Superior temporal gyrus (tissue), 1 donor: ENCODE measurements around the gene RACK1.
"Not testable (repeated sequence)": the region's sequence is repeated elsewhere in the genome, so short reads cannot be mapped to it uniquely, and the experiment has no call there.

Source experiments
- DNase-seq: peaks from one replicate; pipeline ENCODE4 v3.0.0-alpha.2; 2016; ENCODE audit errors: extremely low spot score

RACK1 gene

DNA sequence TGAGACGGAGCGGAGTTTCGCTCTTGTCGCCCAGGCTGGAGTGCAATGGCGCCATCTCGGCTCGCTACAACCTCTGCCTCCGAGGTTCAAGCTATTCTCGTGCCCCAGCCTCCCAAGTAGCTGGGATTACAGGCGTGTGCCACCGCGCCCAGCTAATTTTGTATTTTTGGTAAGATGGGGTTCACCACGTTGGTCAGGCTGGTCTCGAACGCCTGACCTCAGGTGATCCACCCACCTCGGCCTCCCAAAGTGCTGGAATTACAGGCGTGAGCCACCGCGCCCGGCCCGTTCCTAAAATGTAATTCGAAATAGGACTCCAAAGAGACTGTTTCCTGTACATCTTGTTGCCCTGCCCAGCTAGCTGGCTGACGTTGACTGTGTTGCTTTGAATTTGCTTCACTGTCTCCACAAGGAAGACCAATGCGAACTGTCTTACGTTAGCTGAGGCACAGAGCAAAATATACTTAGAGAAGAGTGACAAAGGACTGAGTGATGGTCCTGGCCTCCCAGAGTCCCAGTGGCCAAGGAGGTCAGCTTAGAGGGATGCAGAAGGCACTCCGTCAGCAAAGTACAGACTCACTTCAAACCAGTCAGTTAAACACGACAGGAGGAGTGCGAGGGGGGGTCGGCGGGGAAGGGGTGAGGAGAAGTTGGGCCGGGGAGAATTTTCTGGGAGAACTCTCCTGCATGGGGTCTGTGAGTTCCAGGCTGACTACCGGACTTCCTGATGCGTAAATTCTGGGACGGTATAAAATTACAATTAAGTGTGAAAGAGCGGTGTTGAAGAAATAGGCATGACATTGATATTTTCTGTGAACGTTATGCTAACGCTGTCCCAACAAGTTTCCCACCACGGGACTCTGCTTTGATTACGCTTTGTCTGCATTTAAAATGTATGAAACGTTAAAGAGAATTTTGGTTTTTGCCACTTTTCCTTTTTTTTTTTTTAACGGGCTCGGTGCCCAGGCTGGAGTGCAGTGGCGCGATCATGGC, 27.4 kb downstream of the RACK1 start:
- DNase-seq, result no peak

DNA sequence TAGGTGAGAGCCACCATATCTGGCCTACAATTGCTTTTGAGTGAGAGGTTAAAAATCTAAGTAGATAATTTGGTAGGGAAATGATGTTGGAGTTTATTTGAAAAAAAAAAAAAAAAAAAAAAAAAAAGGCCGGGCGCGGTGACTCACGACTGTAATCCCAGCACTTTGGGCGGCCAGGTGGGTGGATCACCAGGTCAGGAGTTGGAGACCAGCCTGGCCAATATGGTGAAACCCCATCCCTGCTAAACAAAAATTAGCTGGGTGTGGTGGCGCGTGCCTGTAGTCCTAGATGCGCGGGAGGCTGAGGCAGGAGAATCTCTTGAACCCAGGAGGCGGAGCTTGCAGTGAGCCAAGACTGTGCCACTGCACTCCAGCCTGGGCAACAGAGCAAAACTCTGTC, 29.5 kb downstream of the RACK1 start:
- not testable (repeated sequence) for DNase-seq

DNA sequence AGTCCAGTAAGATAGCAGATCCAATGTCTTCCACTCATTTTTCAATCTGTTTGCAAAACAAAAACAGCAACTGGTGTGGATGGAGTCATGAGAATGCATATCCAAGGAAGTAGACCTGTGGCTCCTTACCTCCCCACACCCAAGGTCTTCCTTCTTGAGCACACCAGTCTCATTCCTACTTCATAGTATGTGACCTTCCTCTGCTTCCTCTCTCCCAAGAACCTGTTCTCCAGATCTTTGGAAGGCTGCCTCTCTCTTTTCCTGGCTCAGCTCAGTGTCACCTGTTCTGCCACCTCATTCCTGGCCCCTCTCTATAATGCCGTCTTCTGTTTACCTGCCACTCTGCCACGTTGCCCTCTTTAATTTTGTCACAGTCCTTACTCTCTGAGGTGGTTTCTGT, 30.8 kb downstream of the RACK1 start:
- no peak for DNase-seq

DNA sequence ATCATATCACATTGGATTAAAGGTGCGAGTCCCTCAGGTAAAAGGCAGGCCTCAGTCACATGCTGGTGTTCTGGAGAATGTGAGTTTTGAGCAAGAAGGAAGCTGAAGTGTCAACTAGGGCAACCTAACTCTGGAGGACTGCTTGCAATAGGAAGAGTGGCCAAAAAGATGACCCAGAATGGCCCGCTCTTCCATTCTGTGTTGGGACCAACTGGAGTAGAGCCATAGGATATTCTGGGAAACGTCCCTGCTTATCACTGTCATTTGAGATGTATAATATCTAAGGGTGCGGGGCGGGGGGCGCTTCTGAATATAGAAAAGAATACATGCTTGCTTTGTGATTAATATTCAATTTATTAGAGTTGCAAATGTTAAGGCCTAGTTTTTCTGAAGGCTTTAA, 31.6 kb downstream of the RACK1 start:
- no peak for DNase-seq

DNA sequence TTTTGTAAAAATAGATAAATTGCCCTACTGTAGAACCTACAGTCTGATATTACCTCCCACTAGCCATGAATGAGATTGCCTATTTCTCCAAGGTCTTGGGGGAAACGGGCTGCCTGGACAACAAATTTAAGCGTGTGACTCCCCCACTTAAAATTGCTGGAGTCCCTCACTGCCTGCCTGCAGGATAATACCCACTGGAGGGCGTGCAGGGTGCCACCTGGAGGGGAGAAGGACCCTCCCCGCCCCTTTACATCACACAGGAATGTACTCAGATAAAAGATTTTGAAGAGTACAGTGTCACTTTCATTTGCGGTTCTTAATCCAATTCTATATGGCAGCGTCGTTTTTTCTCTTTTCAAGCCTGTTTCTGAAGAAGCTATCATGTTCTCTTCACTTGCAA, 32.5 kb downstream of the RACK1 start:
- DNase-seq, result no peak

DNA sequence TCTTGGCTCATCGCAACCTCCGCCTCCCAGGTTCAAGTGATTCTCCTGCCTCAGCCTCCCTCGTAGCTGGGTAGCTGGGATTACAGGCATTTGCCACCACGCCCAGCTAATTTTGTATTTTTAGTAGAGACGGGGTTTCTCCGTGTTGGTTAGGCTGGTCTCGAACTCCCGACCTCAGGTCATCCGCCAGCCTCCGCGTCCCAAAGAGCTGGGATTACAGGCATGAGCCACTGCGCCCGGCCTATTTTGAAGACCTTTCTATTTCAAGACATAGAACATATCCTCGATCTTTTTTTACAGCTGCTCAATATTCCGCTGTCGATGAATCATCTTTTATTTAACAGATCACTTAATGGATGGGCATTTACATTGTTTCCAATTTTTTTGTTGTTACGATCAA, 33.0 kb downstream of the RACK1 start:
- DNase-seq, result not testable (repeated sequence)

DNA sequence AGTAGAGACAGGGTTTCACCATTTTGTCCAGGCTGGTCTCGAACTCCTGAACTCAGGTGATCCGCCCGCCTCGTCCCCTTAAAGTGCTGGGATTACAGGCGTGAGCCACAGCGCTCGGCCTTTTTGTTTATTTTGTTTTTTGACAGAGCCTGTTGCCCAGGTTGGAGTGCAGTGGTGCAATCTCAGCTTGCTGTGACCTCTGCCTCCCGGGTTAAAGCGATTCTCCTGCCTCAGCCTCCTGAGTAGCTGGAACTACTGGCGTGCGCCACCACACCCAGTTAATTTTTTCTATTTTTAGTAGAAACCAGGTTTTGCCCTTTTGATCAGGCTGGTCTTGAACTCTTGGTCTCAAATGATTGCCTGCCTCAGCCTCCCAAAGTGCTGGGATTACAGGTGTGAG, 33.6 kb downstream of the RACK1 start:
- not testable (repeated sequence) for DNase-seq

DNA sequence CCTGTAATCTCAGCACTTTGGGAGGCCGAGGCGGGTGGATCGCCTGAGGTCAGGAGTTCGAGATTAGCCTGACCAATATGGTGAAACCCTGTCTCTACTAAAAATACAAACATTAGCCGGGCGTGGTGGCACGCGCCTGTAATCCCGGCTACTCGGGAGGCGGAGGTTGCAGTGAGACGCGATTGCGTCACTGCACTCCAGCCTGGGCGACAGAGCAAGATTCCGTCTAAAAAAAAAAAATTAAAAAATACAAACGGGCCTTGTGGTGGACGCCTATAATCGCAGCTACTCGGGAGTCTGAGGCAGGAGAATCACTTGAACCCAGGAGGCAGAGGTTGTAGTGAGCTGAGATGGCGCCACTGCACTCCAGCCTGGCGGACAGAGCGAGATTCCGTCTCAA, 34.7 kb downstream of the RACK1 start:
- not testable (repeated sequence) for DNase-seq

DNA sequence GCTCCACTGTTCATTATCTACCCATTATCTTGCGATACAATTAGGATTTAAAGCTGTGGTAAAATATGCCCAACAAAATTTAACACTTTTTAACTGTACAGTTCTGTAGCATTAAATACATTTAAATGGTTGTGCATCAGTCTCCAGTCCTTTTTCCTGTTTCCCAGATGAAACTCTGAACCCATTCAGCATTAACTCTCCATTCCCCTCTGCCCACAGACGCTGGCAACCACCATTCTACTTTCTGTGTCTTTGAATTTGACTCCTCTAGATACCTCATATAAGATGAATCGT, 35.8 kb downstream of the RACK1 start:
- no peak for DNase-seq

DNA sequence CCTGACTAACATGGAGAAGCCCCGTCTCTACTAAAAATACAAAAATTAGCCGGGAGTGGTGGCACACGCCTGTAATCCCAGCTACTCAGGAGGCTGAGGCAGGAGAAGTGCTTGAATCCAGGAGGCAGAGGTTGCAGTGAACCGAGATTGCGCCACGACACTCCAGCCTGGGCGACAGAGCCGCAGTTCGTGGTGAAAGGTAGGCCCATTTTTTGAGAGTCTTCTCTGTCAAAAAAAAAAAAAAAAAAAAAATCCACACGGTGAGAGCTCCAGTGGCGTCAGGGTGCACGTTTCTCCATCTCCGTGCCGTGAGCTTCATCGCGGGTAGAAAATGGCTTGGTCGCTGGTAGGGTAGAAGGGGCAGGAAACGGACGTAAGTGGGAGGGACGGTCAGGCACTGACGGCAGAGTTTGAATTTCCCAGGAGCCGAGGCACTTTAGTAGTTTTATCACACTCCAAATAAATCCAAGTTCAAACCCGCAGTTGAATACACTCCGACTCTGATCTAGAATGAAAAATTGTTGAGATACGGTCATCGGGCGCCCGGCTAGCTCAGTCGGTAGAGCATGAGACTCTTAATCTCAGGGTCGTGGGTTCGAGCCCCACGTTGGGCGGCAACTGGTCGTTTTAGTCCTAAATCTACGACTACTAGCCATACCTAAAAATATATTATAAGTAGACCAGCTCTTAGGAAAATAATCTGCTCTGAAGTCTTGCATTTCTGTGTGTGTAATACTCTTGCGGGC, 36.3 kb downstream of the RACK1 start:
- peak; percentile 90 for DNase-seq

DNA sequence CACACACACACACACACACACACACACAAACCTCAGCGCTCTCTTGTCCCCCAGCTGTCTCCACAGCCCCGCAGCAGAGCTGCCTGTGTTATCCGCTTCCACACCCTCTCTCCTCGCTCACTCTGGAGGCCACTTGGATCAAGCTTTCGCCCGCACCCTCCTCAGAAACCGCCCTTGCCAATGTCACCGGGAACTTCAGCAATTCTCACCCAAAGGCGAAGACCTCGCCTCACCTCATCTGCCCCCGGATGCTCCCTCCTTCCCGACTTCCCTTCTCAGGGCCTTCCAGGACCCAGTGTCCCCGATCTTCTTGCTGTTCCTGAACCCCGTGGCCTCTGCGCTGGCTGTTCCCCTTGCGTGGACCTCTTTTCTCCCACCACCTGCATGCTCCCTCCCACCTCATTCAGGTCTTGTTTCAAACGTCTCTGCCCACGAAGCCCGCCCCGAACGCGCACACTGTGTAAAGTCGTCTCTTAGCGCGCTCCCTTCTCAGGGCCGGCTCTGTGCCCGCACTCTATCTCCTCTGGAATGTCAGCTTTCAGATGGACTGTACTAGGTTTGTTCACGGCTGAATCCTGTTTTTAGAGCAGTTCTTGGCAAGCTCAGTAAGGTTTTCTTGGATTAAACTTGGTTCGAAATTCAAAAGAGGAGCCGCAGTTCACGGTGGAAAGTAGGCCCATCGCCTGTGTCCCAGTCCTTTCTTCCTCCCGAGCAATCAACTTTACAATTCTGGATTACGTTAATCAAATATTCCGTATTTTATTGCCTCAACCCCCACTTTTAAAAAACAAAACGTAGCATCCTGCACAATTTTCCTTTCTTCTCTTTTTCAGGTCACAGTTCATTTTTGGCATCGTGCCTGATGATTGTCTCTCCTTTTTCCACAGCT, 37.7 kb downstream of the RACK1 start:
- DNase-seq, result no peak

DNA sequence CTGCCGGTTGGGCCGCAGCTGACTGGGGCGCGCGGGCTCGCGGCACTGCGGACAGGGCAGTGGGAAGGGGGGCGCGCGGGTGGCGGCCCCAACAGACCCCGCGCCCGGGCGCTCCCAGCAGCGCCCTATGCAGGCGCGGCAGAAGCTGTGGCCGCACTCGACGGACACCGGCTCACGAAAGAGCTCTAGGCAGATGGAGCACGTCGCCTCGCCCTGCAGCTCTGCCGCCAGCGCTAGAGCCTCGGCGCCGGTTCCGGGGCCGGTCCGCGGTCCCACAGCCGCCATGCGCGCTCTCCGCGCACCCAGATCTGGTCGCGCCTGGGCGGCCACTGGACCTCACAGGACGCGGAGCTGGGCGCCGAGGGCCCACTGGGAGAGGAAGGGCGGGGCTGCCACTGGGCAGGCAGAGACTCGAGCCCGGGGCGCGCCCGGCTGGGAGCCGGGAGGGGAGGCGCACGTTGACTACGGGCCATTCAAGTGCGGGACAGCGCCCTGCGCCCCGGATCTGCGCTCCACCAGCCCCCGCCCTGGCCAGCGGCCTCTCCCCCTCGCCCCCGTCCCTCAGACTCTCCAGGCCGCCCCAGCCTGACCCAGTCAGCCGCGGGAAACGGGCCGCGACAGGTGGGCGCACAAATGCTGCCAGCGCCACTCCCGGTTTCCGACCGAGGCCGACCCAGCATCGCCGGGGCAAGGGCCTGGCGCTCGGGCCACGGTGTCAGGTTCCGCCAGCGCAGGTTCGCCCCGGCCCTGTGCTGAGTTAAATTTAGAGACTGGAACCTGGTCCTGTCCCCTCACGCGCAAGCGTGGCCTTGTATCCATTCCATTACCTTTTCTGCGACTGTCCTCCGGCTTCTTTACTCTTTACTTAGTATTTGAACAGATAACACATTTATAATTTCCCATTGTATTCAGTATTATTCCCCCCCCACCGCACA, 38.6 kb downstream of the RACK1 start, which contains the start of gene TRIM7:
TSS of gene TRIM7 (minus strand) at position 371 of the 935 bp plus-strand sequence. CDS start at position 285, 86 bp downstream.
- DNase-seq, result no peak

DNA sequence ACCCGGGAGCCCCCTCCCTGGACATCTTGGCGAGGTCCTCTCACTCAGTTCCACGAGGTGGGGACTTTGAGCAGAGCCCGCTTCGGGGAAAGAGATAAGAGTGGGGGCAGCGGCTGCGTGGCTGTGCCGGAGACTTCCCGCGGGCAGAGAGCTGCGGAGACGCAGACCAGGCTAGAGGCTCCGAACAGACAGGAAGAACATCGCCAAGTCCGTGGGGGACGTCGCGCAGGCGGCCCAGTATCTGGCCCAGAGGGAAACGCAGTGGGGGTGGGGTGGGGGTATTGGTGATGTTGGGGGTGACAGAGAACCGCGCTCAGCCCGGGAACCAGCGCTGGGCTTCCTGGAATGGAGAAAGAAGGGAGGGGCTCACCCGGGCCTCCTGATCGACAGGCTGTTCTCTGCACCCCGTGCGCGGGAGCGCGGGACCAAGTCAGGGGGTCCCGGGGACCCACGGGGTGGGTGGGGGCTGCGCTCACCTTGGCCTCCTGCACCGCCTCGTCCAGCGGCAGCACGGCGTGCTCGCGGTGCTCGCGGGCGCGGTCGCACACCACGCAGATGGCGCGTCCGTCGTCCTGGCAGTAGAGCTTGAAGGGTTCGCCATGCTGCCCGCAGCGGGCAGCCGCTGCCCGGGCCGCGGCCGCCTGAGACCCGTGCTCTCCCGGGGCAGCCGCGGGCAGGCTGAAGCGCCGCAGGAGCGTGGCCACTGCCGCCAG, 39.4 kb downstream of the RACK1 start:
- no peak for DNase-seq

DNA sequence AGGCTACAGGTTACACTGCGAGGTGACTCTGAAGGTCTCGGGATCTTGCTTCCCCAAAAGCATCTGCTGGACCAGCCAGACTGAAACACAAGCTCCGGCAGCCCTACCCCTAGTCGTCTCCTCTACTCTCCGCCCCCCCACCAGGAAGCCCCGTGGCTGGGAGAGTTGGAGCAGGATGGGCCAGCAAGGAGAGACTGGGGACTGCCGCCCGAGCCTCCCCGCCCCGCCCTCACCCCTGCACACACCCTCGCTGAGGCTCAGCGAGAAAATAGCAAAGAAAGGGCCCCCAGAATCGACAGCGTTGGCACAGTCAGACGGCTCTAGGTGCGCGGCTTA, 40.0 kb downstream of the RACK1 start:
- DNase-seq, result no peak

DNA sequence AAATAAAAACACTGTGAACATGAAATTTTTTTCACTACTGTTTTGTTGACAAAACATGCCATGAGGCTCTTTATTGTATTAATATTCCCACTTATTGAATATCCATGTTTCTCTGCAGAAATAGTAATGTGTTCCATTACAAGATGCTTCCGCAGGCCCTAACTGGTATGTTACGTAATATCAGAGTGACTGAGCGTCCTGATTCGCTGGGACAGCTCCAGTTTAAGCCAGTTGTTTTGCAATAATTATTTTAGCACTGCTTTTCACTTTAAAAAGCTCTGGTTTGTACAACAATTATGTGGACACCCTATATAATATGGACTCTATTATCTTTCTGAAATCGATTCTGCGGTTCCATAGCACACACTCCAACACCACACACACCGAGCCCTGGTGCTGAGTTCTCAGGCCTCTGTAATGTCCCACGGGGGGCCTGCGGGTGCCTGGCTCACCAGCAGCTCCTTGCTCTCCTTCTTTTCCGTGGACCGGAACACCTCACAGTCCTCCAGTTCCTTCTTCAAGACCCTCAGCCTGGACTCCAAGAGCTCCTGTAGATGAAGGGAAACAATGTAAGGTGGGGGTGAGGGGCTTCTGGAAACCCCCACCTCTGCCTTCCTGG, 40.5 kb downstream of the RACK1 start:
- DNase-seq, result no peak

DNA sequence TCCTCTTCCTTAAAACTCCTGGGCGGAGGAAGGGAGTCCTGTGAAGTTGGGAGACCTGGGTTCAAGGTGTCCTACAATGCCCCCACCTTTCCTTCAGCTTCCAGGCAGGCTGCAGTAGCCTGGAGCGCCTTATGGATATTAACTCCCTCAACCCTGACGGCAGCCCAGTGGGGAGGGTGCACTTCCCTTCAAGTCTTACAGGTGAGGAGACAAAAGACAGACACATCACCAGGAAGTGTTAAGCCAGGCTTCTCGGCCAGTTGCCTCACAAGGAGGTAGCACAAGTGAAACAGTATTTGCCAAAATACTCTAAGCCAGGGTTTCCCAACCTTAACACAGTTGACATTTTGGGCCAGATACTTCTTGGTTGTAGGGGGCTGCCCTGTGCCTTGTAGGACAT, 42.9 kb downstream of the RACK1 start:
- DNase-seq, result no peak

DNA sequence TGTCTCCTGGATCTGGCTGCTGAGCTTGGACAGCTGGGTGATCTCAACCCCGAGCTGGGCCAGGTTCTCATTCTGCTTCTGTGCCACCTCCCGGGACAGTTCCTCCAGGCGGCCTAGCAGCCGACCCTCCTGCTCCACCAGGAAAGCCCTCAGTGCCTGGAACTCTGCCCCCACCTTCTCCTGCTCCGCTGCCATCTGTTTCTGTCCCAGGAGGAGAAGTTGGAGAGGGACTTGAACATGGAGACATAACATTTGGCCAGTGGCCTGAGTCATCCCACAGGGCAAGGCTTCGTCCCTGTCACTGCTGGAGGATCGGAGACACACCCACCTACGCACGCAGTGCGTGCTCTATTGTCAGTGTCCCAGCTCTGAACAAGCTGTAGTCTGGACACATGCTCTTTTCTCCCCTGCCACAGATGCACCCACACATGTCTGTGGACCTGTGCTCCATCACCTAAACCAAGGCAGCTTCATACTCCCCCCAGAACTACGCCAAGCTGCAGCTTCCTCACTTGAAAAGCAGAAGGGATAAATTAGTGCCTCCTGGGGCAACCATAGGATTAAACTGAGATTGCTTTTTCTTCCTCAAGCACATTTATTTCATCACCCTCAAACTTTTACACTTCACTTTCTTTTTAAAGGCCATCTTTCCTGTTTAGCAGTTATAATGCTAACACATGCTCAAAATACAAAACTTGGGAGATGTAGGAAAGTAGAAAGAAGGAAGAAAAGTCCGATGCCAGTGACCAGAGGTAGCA, 43.6 kb downstream of the RACK1 start:
- DNase-seq, result no peak

DNA sequence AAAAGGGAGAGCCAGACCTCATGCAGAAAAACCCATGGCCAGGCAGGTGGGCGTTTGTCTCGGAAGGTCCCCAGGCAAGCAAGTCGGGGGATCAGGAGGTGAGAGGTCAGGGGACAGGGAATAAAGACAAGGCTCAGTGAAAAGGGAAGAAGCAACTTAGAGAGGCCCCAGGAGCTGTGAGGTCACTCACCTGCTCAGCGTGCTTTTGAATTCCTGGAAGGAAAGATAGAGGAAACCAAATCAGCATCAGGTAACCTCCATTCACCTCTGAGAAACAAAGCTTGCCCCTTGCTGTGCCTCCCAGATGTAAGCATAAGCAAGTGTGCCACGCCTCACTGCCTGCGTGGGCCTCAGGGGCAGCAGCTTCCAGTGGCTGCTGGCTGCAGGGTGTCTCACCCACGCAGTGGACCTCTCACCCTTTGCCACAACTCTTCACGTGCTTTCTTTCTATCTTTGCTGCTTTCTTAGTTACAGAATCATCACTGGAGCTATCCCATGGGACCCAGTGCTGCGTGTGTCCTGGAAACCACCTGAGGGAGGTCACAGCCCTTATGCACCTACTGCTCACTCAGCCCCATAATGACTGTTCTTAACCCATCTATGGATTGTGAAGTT, 44.7 kb downstream of the RACK1 start:
- DNase-seq, result no peak
